ENCODE measurements around the gene RIPK4. TPM values are rescaled to one million over a fixed set of nuclear protein-coding genes. Genes with fewer than 3 reads are reported as not detected.
"Not testable (repeated sequence)": the region's sequence is repeated elsewhere in the genome, so short reads cannot be mapped to it uniquely, and the experiment has no call there.

RIPK4 gene
- total RNA-seq, 1 experiment from 2014 or later: not detected

DNA sequence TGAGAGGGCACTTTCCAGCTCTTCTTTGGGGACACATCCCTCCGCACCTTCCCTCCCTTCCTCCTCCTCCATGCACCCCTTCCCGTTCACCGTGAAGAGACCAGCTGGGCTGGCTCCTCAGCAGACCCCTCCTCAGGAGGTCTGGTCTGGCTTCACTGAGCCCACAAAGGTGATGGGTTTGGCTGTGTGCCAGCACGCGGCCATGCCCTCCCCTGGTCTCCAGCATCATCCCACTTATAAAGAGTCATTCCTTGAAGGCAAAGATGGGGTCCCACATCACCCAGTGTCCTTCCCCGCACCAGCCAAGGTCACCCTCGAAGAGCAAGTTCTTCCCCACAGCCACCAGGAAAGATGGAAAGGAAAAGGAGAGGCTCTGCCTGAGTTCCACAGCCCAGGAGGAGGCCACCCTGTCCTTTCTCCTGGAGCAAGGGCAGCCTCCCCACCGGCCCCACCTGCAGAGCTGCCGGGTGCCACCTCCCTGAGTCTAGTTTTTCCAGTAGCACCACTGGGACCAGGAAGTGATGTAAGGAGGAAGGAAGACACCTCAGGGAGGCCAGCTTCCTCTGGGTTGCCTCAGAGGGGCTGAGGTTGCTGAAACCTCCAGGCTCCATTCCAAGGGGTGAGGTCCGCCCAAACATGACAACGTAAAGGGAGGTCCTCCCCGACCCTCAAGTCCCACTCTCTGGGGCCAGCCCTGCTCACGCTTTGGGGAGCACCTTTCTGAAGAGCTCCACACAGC is 32.7 kb downstream of the RIPK4 start:
- Histone ChIP-seq H3K27me3 (no peaks in the 10 kb centered on the region), H3K27ac (no peak overlapping the region), H3K4me3 (no peak overlapping the region), H3K9me3 (replicated peaks) (no peaks in the 10 kb centered on the region), H3K4me1 (no peaks in the 10 kb centered on the region), H3K36me3 (no peaks in the 10 kb centered on the region)
- no peak for DNase-seq

DNA sequence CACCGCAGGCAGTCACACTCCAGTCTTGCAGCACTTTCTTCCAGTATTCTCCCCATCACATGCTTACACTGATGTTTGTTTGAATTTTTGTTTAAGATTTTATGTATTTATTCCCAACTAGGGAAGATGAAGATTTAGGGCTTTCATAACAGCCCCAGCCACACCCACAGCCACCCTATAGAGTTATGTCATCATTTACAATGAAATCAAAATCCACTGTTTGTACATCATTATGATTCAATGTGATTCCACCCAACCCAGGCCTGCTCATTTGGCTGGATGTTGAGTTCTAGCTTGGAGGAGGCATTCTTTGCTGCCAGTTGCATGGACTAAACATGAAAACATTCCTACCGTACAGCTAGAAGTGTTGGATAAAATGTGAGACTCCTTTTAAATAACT is 35.8 kb downstream of the RIPK4 start:
- no peaks in the 10 kb centered on the region for H3K9me3 ChIP-seq (replicated peaks)
- no peaks in the 10 kb centered on the region for H3K4me1 ChIP-seq
- no peak for DNase-seq
- H3K27ac ChIP-seq: no peak overlapping the region
- H3K36me3 ChIP-seq: no peaks in the 10 kb centered on the region
- H3K27me3 ChIP-seq: peaks cover 8% of the 10 kb centered on the region; the same call in 1 of the 2 replicates
- no peak overlapping the region for H3K4me3 ChIP-seq

GRCh38 chr21:41730367-41730765 is 36.5 kb downstream of the RIPK4 start:
- Histone ChIP-seq H3K27ac (no peak overlapping the region), H3K4me1 (no peaks in the 10 kb centered on the region), H3K4me3 (no peak overlapping the region), H3K36me3 (no peaks in the 10 kb centered on the region), H3K9me3 (replicated peaks) (no peaks in the 10 kb centered on the region), H3K27me3 (peaks cover 8% of the 10 kb centered on the region; the same call in 1 of the 2 replicates)
- no peak for DNase-seq

DNA sequence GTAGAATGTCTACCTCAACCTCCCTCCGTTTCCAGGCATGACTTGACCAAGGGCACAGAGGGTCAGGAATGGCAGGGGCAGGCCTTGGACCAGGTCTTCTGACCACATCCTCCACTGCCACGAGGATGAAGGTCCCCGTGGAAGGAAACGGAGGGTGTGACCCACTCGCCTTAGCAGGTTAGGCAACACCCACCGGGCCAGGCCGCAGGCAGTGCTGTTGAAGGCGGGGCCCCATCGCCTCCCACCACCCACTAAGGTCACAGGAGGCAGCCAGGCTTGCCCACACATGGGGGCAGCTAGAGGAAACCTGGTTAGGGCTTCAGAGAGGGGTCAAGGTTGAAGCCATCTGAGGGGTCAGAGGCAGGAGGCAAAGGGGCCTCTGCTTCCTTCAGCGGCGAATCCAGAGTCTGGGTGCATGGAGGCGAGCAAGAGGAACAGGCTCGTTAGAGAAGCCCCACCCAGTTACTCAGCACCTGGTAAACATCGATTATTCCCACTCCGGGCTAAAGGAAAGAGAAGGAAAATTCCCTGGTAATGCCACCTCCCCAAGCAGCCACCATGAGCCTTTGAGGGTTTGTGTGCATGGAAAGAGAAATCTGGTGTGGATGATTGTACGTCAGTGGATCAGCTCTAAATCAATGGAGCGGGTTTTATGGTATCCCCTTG is 37.0 kb downstream of the RIPK4 start:
- Histone ChIP-seq H3K36me3 (no peaks in the 10 kb centered on the region), H3K4me3 (no peak overlapping the region), H3K27me3 (peaks cover 8% of the 10 kb centered on the region; the same call in 1 of the 2 replicates), H3K9me3 (replicated peaks) (no peaks in the 10 kb centered on the region), H3K27ac (no peak overlapping the region), H3K4me1 (no peaks in the 10 kb centered on the region)
- DNase-seq: no peak

- H3K4me3 ChIP-seq: no peak overlapping the region
- H3K4me1 ChIP-seq: no peaks in the 10 kb centered on the region
- H3K27ac ChIP-seq: no peak overlapping the region
- no peaks in the 10 kb centered on the region for H3K9me3 ChIP-seq (replicated peaks)
- H3K36me3 ChIP-seq: no peaks in the 10 kb centered on the region
- DNase-seq: no peak
- peaks cover 8% of the 10 kb centered on the region; the same call in 1 of the 2 replicates for H3K27me3 ChIP-seq
Measured at GRCh38 chr21:41727784-41728763, 38.8 kb downstream of the RIPK4 start.

- DNase-seq: peak in 1 of 2 experiments; percentile 14
- no peaks in the 10 kb centered on the region for H3K9me3 ChIP-seq (replicated peaks)
- no peak overlapping the region for H3K27ac ChIP-seq
- no peaks in the 10 kb centered on the region for H3K4me1 ChIP-seq
- H3K36me3 ChIP-seq: no peaks in the 10 kb centered on the region
- no peak overlapping the region for H3K4me3 ChIP-seq
- peaks cover 8% of the 10 kb centered on the region; the same call in 1 of the 2 replicates for H3K27me3 ChIP-seq
Measured at GRCh38 chr21:41726970-41727783, 39.7 kb downstream of the RIPK4 start.

DNA sequence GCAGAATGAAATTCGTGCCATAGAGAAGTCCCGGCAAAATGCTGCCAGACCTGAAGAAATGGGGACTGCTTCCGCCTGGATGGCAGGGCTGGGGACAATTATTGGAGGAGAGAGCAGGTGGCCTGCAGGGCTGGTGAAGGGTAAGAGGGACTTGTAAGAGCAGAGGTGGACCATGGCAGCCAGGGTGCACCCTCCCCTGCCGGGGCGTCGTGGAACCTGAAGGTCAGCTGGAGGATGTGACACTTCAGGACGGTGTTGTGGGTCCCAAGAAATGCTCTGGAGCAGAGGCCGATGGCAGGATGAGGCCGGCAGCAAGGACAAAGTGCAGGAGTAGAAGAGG is 40.3 kb downstream of the RIPK4 start:
- peaks cover 8% of the 10 kb centered on the region; the same call in 1 of the 2 replicates for H3K27me3 ChIP-seq
- H3K4me1 ChIP-seq: no peaks in the 10 kb centered on the region
- DNase-seq: no peak
- no peaks in the 10 kb centered on the region for H3K9me3 ChIP-seq (replicated peaks)
- no peak overlapping the region for H3K4me3 ChIP-seq
- H3K36me3 ChIP-seq: no peaks in the 10 kb centered on the region
- H3K27ac ChIP-seq: no peak overlapping the region

- H3K4me1 ChIP-seq: no peaks in the 10 kb centered on the region
- no peak overlapping the region for H3K27ac ChIP-seq
- peaks cover 8% of the 10 kb centered on the region; the same call in 1 of the 2 replicates for H3K27me3 ChIP-seq
- no peak for DNase-seq
- H3K36me3 ChIP-seq: no peaks in the 10 kb centered on the region
- H3K4me3 ChIP-seq: no peak overlapping the region
- H3K9me3 ChIP-seq (replicated peaks): no peaks in the 10 kb centered on the region
Measured at GRCh38 chr21:41726058-41726558, 40.7 kb downstream of the RIPK4 start.

DNA sequence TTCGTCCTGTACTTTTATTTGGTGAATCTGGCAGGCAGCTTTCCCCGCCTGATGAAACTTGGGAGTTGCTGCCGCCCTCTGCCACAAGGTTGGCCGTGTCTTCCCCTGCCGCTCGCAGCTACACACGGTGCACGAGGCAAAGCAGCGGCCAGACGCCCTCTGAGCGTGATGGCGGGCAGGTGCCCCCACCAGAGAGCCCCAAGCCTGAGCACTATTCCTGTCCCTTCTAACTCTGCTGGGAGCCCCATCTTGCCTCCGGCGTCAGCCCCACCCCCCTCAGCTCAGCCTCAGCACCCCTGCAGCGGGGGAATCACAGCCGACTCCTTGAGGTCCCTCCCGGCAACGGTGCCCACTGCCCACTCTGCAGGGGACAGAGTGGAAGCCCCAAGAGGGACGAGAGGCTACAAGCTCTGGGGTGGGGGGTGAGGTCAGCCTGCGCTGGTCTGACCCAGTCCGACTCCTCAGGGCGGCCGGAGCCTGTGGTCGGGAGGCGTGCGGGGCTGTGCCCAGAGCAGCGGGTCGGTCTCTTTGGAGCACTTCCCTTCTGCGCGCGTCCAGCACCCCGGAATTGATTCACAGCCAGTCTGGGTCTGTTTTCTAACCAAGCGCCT is 41.3 kb downstream of the RIPK4 start:
- H3K9me3 ChIP-seq (replicated peaks): no peaks in the 10 kb centered on the region
- peaks cover 8% of the 10 kb centered on the region; the same call in 1 of the 2 replicates for H3K27me3 ChIP-seq
- no peak overlapping the region for H3K27ac ChIP-seq
- no peaks in the 10 kb centered on the region for H3K36me3 ChIP-seq
- no peaks in the 10 kb centered on the region for H3K4me1 ChIP-seq
- DNase-seq: no peak
- no peak overlapping the region for H3K4me3 ChIP-seq

GRCh38 chr21:41723835-41724234 is 43.0 kb downstream of the RIPK4 start:
- not testable (repeated sequence) for H3K36me3 ChIP-seq; H3K4me3 ChIP-seq; DNase-seq; H3K27ac ChIP-seq; H3K4me1 ChIP-seq; H3K9me3 ChIP-seq (replicated peaks); H3K27me3 ChIP-seq

DNA sequence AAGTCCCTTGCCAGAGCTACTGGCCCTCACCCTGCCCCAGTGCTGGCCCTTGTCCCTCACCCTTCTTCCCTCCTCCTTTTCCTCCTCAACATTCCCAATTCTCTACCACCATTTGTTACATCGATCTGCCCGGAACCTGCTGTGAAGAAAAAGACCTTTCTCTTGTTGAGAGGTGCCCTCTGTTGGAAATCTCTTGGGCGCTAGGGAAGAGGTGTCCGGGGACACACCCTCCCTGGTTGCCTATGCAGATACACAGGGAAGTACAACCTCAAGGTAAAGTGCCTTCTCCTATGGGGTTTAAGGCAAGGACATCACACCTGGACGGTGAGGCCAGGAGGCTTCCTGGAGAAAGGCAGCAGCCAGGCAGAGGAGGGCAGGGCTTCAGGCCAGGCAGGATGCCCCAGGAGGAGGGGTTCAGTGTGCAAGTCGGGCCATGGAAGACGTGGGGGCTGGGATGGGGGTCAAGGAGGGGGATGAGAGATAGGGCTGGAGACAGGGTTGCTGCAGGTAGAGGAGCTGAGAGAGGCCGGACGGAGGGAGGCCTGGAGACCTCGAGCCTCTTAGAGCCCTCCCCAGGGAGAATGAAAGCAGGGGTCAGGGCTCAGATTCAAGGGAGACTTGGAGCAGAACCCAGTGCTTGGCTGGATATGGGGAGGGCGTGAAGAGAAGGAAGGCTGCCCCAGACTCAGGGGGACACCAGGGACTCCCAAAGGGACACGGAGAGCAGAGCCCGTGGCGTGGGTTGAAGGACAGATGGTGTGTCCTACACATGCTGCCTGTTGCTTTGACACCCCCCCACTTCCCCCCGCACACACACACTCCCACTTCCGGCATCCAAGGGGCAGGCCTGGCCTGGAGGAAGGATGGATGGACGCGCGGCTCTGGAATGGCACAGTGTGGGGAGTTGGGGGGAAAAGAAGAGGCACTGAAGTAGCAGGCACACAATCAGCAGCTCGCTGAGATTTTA is 44.5 kb downstream of the RIPK4 start:
- DNase-seq: no peak
- Histone ChIP-seq H3K36me3 (no peaks in the 10 kb centered on the region), H3K4me1 (no peaks in the 10 kb centered on the region), H3K27me3 (peaks cover 4% of the 10 kb centered on the region; the same call in 1 of the 2 replicates), H3K4me3 (no peak overlapping the region), H3K9me3 (replicated peaks) (no peaks in the 10 kb centered on the region), H3K27ac (no peak overlapping the region)

GRCh38 chr21:41720250-41720649 is 46.6 kb downstream of the RIPK4 start:
- Histone ChIP-seq H3K36me3 (no peaks in the 10 kb centered on the region), H3K4me3 (no peak overlapping the region), H3K4me1 (no peaks in the 10 kb centered on the region), H3K27ac (no peak overlapping the region), H3K27me3 (peaks cover 14% of the 10 kb centered on the region), H3K9me3 (replicated peaks) (no peaks in the 10 kb centered on the region)
- no peak for DNase-seq

GRCh38 chr21:41719691-41720090 is 47.2 kb downstream of the RIPK4 start:
- no peaks in the 10 kb centered on the region for H3K4me1 ChIP-seq
- no peaks in the 10 kb centered on the region for H3K36me3 ChIP-seq
- DNase-seq: no peak
- H3K9me3 ChIP-seq (replicated peaks): no peaks in the 10 kb centered on the region
- peaks cover 18% of the 10 kb centered on the region for H3K27me3 ChIP-seq
- no peak overlapping the region for H3K27ac ChIP-seq
- H3K4me3 ChIP-seq: no peak overlapping the region
